ENCODE data around the gene NRM. TPM values are rescaled to one million over a fixed set of nuclear protein-coding genes. Genes with fewer than 3 reads are reported as not detected.

NRM gene
- total RNA-seq, 1 donor from 2014 or later = 17.8 TPM

DNA sequence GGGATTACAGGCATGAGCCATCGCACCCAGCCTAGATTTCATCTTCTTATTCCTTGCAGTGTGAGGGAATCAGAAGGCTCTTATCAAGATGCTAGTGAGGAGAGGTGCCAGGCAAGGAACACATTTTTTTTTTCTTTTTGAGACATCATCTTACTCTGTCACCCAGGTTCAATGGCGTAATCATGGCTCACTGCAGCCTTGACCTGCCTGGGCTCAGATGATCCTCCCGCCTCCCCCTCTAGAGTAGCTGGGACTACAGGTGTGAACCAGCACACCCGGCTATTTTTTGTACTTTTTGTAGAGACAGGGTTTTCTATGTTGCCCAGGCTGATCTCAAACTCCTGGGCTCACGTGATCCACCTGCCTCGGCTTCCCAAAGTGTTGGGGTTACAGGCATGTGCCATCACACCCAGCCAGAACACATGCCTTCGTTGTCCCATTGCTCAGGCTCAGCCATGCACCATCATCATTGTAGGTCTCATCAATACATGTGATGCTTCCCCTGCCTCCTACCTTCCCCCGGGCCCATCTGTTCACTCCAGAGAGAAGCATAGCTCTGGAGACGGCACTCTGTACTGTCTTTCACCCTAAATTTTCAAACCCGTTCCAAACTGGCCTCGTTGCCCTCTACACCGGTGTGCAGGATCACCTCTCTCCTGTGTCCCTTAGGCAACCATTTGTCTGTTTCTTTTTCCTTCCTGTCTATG, 41.6 kb upstream of the NRM start:
- ChIA-PET POLR2A (interaction anchor here (0.6 to 22.6 kb wide), 3 partner anchors 11 to 142 kb away, joined by 5 to 697 read pairs (median 16); partner anchors contain the start of gene DHX16), CTCF (interaction anchor here (1.1 to 20.0 kb wide), 7 partner anchors 10 to 250 kb away, joined by 3 to 576 read pairs (median 25); partner anchors contain the start of genes ATAT1, DHX16, FLOT1 and TUBB)
- TF ChIP-seq, protein P1, sequence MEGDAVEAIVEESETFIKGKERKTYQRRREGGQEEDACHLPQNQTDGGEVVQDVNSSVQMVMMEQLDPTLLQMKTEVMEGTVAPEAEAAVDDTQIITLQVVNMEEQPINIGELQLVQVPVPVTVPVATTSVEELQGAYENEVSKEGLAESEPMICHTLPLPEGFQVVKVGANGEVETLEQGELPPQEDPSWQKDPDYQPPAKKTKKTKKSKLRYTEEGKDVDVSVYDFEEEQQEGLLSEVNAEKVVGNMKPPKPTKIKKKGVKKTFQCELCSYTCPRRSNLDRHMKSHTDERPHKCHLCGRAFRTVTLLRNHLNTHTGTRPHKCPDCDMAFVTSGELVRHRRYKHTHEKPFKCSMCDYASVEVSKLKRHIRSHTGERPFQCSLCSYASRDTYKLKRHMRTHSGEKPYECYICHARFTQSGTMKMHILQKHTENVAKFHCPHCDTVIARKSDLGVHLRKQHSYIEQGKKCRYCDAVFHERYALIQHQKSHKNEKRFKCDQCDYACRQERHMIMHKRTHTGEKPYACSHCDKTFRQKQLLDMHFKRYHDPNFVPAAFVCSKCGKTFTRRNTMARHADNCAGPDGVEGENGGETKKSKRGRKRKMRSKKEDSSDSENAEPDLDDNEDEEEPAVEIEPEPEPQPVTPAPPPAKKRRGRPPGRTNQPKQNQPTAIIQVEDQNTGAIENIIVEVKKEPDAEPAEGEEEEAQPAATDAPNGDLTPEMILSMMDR (IDR thresholded peaks at IDR 0.05) = no peak
- Mint-ChIP-seq H3K4me3 (no peak overlapping the region), H3K9me3 (no peaks in the 10 kb centered on the region), H3K27ac (no peak overlapping the region), H3K27me3 (no peaks in the 10 kb centered on the region), H3K36me3 (ENCODE audit: low read depth) (peaks cover 33% of the 10 kb centered on the region), H3K4me1 (peaks cover 43% of the 10 kb centered on the region)
- ATAC-seq (ENCODE audit: low read depth) = no peak
- no peak for DNase-seq
- intact Hi-C loops (cut with micrococcal nuclease) = no loop called here

DNA sequence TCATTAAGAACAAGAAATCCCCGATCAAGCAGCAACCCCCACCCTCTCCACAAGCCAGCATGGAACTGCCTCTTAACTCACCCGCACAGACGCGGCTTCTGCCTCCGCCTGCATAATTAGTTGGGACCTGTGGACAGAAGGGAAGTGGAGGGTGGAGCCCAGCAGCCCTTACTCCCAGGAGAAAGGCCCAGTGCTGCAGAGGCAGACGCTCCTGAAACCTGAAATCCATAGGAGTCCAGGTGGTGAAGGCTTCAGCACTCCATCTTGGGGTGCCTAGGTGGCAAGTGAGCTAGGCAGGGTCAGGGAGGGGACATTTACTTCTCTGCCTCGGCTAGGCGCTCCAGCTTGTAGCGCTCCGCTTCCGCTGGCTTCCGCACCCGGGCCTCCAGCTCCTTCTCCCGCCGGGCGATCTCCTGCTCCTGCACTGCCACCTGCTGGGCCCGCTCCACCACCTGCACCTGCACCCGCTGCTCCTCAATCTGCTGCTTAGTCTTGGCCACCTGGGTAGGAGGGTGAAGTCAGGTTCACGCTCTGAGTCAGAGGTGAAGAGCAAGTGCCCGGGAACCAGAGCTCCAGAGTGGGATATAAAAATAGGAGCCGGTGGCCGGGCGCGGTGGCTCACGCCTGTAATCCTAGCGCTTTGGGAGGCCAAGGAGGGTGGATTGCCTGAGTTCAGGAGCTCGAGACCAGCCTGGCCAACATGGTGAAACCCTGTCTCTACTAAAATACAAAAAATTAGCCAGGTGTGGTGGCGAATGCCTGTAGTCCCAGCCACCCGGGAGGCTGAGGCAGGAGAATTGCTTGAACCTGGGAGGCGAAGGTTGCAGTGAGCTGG, 40.0 kb upstream of the NRM start:
- TF ChIP-seq, protein P1 (IDR thresholded peaks at IDR 0.05) = peak; percentile 23
- intact Hi-C loops (cut with micrococcal nuclease) = loop anchor here (1.0 kb wide), 1 partner anchor 190 kb away; no protein-coding TSS in a partner anchor
- peaks cover 27% of the 10 kb centered on the region for H3K4me1 Mint-ChIP-seq
- H3K36me3 Mint-ChIP-seq (ENCODE audit: low read depth) = peaks cover 39% of the 10 kb centered on the region
- H3K27me3 Mint-ChIP-seq = no peaks in the 10 kb centered on the region
- peak overlapping the region; percentile 41 for H3K4me3 Mint-ChIP-seq
- H3K9me3 Mint-ChIP-seq = no peaks in the 10 kb centered on the region
- peak; percentile 69 for DNase-seq
- CTCF ChIA-PET = interaction anchor here (0.6 to 20.0 kb wide), 29 partner anchors 8 to 1145 kb away, joined by 3 to 576 read pairs (median 5); partner anchors contain the start of genes ABCF1, ATAT1, C6orf136 and DHX16
- POLR2A ChIA-PET = interaction anchor here (0.6 to 22.6 kb wide), 10 partner anchors 9 to 189 kb away, joined by 3 to 697 read pairs (median 6); partner anchors contain the start of genes ABCF1, ATAT1, DHX16 and MDC1
- no peak overlapping the region for H3K27ac Mint-ChIP-seq
- ATAC-seq (ENCODE audit: low read depth) = peak; percentile 89

- intact Hi-C loops (cut with micrococcal nuclease) = no loop called here
- H3K36me3 Mint-ChIP-seq (ENCODE audit: low read depth) = peaks cover 59% of the 10 kb centered on the region
- ChIA-PET CTCF (interaction anchor here (1.3 to 20.0 kb wide), 2 partner anchors 37 to 50 kb away, joined by 3 to 576 read pairs; partner anchors contain the start of genes DHX16 and NRM), POLR2A (interaction anchor here (0.7 to 22.6 kb wide), 4 partner anchors 12 to 228 kb away, joined by 3 to 697 read pairs (median 5); partner anchors contain the start of gene DHX16)
- H3K4me3 Mint-ChIP-seq = no peak overlapping the region
- DNase-seq = no peak
- no peaks in the 10 kb centered on the region for H3K9me3 Mint-ChIP-seq
- TF ChIP-seq, protein P1 (IDR thresholded peaks at IDR 0.05) = no peak
- H3K27ac Mint-ChIP-seq = peak overlapping the region; percentile 53
- H3K4me1 Mint-ChIP-seq = peaks cover 33% of the 10 kb centered on the region
- H3K27me3 Mint-ChIP-seq = no peaks in the 10 kb centered on the region
- ATAC-seq (ENCODE audit: low read depth) = no peak
These were observed 37.3 kb upstream of the NRM start for GRCh38 chr6:30727920-30728553.

GRCh38 chr6:30726506-30727413, 36.0 kb upstream of the NRM start:
- peaks cover 64% of the 10 kb centered on the region for H3K36me3 Mint-ChIP-seq (ENCODE audit: low read depth)

More at GRCh38 chr6:30726506-30727413, 36.0 kb upstream of the NRM start:
- DNase-seq (no peak), ATAC-seq (ENCODE audit: low read depth) (no peak)
- intact Hi-C loops (cut with micrococcal nuclease) = no loop called here
- no peaks in the 10 kb centered on the region for H3K9me3 Mint-ChIP-seq
- POLR2A ChIA-PET = interaction anchor here (0.6 to 22.6 kb wide), 7 partner anchors 10 to 1076 kb away, joined by 3 to 697 read pairs (median 3); partner anchors contain the start of gene DHX16
- TF ChIP-seq, protein P1 (IDR thresholded peaks at IDR 0.05) = no peak
- no peak overlapping the region for H3K4me3 Mint-ChIP-seq
- H3K27ac Mint-ChIP-seq = no peak overlapping the region
- CTCF ChIA-PET = interaction anchor here (1.1 to 20.0 kb wide), 3 partner anchors 9 to 48 kb away, joined by 3 to 576 read pairs (median 4); partner anchors contain the start of genes DHX16 and NRM
- peaks cover 46% of the 10 kb centered on the region for H3K4me1 Mint-ChIP-seq
- H3K27me3 Mint-ChIP-seq = no peaks in the 10 kb centered on the region

Data from activated B cell treated with CpG ODN at 0.5 μM for 24 hours (primary cell).